ENCODE measurements around the gene KRTAP10-10.
"Not testable (repeated sequence)": the region's sequence is repeated elsewhere in the genome, so short reads cannot be mapped to it uniquely, and the experiment has no call there.

Gene KRTAP10-10

DNA sequence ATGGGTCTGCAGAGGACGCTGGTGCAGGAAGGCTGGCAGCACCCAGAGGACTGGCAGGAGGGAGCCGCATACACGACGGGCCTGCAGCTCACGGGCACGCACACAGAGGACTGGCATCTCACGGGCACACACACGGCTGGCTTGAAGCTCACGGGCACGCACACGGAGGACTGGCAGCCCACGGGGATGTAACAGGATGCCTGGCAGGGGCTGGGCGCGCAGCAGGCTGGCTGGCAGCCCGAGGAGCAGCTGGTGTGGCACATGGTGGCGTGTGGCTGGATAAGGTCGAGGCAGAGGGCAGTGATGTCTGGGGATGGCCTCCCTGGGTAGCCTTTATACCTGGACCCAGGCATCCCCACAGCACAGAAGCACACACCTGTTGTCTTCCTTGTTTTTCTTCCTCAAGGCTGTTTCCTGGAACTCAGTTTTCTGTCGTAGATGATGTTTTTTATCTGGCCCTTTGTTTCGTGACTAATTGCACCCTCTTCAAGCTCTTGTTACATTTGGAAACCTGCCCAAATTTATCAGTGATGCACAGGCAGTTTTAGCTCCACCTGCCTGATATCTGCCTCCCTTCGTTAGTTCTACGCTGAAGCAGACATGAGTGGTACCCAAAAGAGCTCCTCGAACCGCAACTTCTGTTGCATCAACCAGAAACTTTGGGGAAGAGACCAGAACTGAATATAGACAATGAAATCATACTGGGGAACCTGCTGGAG, 44.9 kb downstream of the KRTAP10-10 start, which contains the start of gene KRTAP12-1:
Gene KRTAP12-1 (minus strand): TSS at position 303 of the 719 bp plus-strand sequence. CDS start 40 bp downstream, at position 263.
- DNase-seq (ENCODE audit: low spot score), result no peak
- in situ Hi-C loops (cut with MboI; ENCODE audit: low sequenced_read_pairs, unreplicated experiment), result no loop called here
- TF ChIP-seq CTCF (IDR thresholded peaks at IDR 0.05; ENCODE audit: borderline replicate concordance, control extremely low read depth, extremely low read depth, insufficient read depth, missing control alignments), result no peak

DNA sequence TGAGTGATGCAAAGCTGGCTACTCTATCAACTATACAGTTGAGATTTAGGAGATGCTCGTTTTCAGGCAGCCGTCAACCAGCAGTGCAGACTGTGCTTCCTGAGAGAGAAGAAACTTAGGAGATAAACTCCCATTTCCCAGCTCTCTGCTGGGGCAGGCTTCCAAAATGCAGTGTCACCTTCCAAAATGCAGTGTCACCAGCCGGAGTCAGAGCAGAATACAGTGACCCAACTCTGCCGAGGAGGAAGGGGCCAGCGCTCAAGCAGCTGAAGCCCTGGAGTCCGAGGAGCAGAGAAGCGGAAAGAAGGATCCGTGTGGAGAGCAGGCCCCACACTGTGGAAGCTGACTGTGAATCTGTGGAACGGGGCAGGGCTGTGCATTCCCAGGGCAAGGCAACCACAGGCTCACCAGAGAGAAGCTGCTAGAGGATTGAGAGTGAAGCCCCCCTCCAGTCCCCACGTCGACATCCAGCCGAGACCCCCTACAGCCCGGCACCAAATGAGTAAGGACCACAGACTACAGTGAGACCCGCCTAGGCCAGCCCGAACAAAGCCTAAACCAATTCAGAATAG, 45.5 kb downstream of the KRTAP10-10 start:
- no peak for DNase-seq (ENCODE audit: low spot score)
- TF ChIP-seq CTCF (IDR thresholded peaks at IDR 0.05; ENCODE audit: borderline replicate concordance, control extremely low read depth, extremely low read depth, insufficient read depth, missing control alignments), result no peak
- in situ Hi-C loops (cut with MboI; ENCODE audit: low sequenced_read_pairs, unreplicated experiment), result no loop called here

- no peak for DNase-seq (ENCODE audit: low spot score)
- no peak for TF ChIP-seq CTCF (IDR thresholded peaks at IDR 0.05; ENCODE audit: borderline replicate concordance, control extremely low read depth, extremely low read depth, insufficient read depth, missing control alignments)
- in situ Hi-C loops (cut with MboI; ENCODE audit: low sequenced_read_pairs, unreplicated experiment), result no loop called here
Measured at GRCh38 chr21:44684077-44684476, 46.9 kb downstream of the KRTAP10-10 start.

GRCh38 chr21:44684483-44684882, 47.3 kb downstream of the KRTAP10-10 start:
- in situ Hi-C loops (cut with MboI; ENCODE audit: low sequenced_read_pairs, unreplicated experiment), result no loop called here
- TF ChIP-seq CTCF (IDR thresholded peaks at IDR 0.05; ENCODE audit: borderline replicate concordance, control extremely low read depth, extremely low read depth, insufficient read depth, missing control alignments), result no peak
- DNase-seq (ENCODE audit: low spot score), result no peak

GRCh38 chr21:44685050-44685449, 47.9 kb downstream of the KRTAP10-10 start:
- in situ Hi-C loops (cut with MboI; ENCODE audit: low sequenced_read_pairs, unreplicated experiment); DNase-seq (ENCODE audit: low spot score): not testable (repeated sequence)

GRCh38 chr21:44686000-44686781, 49.0 kb downstream of the KRTAP10-10 start:
- in situ Hi-C loops (cut with MboI; ENCODE audit: low sequenced_read_pairs, unreplicated experiment), result no loop called here
- DNase-seq (ENCODE audit: low spot score), result no peak
- no peak for TF ChIP-seq CTCF (IDR thresholded peaks at IDR 0.05; ENCODE audit: borderline replicate concordance, control extremely low read depth, extremely low read depth, insufficient read depth, missing control alignments)
